Activated CD4-positive, alpha-beta T cell treated with anti-CD3 and anti-CD28 coated beads, Interleukin-2, amount 50 U/mL, for 4 hours (primary cell): ENCODE results near the gene TRIM22.
"Not testable (repeated sequence)": the region's sequence is repeated elsewhere in the genome, so short reads cannot be mapped to it uniquely, and the experiment has no call there.

Source experiments
- DNase-seq, 2 experiments: peaks; one replicate each; pipeline ENCODE4 v3.0.0-alpha.2; 2020

TRIM22 gene

DNA sequence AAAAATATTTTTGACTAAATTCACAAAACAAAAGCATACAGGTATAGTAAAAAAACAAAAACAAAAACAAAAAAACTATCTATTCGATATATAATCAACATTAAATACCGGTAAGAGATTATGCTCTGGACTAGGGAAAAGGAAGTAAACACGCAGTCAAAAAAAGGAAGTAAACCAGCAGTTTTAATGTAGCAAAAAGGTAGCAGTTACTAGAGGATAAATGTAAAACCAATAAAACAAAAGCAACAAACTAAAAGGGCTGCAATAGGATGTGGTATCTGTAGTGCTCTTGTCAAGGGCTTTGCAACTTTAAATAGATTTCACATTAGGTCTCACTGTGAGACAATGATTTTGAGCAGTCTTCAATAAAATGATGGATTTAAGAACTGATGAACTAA, 2.4 kb downstream of the TRIM22 start:
- DNase-seq = no peak

DNA sequence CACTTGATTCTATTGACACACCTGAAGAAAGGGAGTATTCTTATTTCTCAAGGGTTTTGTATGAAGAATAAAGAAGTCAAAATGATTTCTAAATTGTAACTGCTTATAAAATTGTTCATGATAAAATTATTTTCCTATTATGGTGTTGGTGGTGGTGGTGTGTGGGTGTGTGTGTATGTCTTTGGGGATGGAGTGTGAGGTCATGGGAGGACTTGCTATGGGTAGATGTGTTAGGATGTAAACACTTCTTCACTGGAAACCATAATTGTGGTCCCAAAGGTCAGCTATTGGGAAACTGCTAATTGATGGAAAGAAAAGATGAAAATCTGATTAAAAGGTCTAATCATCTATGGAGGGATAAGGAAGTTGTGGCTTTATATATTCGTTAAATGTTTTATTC, 5.1 kb downstream of the TRIM22 start:
- DNase-seq = peak; percentile 27

DNA sequence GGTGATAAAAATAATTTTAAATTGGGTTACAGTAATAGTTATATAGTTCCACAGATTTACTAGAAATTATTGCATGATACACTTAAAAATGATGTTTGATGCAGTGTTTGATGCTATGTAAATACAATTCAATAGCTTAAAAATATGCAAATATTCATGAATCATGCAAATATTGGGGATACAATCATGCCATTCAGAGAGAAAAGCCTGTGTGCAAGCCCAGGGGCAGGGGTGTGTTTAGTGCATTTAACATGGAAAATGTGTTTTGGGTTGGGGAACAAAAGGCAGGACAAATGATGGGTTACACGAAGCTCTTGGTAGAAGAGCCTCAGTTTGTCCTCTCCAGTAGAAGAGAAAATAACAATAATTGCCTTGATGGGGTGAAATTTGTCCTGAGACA, 6.0 kb downstream of the TRIM22 start:
- DNase-seq = no peak

DNA sequence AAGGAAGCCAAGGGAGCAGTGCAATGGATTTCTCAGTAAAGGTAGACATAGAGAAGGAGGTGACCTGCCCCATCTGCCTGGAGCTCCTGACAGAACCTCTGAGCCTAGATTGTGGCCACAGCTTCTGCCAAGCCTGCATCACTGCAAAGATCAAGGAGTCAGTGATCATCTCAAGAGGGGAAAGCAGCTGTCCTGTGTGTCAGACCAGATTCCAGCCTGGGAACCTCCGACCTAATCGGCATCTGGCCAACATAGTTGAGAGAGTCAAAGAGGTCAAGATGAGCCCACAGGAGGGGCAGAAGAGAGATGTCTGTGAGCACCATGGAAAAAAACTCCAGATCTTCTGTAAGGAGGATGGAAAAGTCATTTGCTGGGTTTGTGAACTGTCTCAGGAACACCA, 6.6 kb downstream of the TRIM22 start:
- no peak for DNase-seq

DNA sequence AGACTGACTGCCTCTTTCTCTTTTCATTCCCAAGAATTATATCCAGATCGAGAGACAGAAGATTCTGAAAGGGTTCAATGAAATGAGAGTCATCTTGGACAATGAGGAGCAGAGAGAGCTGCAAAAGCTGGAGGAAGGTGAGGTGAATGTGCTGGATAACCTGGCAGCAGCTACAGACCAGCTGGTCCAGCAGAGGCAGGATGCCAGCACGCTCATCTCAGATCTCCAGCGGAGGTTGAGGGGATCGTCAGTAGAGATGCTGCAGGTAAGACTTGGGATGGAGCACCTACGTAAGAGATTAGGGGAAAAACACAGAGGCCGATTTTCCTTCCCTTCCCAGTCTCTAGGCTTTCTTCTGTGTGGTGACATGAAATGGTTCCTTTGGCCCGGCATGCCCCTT, 8.7 kb downstream of the TRIM22 start:
- no peak for DNase-seq

DNA sequence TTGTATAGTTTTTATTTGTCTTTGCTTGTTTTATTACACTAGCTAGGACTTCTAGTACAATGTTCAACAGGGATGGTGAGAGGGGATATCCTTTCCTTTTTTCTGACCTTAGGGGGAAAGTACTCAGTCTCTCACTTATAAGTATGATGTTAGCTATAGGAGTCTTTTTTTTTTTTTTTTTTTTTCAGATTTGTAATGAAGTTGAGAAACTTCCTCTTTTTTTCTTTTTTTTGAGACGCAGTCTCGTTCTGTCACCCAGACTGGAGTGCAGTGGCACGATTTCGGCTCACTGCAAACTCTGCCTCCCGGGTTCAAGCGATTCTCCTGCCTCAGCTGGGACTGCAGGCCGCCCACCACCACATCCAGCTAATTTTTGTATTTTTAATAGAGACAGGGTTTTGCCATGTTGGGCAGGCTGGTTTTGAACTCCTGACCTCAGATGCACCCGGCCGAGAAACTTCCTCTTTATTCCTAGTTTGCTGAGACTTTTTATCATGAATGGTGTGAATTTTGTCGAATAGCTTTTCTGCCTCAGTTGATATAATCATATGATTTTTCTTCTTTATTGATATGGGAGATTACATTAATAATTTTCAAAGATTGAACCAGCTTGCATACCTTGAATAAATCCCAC, 10.9 kb downstream of the TRIM22 start:
- no peak for DNase-seq

DNA sequence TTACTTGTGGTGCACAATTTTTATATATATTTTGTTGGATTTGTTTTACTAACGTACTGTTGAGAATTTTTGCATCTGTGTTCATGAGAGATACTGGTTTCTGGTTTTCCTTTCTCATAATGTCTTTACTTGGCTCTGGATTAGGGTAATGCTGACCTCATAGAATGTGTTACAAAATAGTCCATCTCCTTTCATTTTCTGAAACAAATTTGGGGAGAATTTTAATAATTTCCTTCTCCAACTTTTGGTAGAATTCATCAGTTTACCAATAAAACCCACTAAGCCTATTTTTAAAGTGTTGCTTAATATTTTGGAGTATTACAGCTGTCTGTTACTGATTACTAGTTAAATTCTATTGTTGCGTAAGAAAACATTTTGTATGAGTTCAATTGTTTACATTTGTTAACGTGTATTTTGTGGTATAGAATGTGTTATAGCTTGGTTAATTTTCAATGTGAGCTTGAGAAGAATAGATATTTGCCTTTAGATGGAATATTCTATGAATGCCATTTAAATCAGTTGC, 11.5 kb downstream of the TRIM22 start:
- no peak for DNase-seq

DNA sequence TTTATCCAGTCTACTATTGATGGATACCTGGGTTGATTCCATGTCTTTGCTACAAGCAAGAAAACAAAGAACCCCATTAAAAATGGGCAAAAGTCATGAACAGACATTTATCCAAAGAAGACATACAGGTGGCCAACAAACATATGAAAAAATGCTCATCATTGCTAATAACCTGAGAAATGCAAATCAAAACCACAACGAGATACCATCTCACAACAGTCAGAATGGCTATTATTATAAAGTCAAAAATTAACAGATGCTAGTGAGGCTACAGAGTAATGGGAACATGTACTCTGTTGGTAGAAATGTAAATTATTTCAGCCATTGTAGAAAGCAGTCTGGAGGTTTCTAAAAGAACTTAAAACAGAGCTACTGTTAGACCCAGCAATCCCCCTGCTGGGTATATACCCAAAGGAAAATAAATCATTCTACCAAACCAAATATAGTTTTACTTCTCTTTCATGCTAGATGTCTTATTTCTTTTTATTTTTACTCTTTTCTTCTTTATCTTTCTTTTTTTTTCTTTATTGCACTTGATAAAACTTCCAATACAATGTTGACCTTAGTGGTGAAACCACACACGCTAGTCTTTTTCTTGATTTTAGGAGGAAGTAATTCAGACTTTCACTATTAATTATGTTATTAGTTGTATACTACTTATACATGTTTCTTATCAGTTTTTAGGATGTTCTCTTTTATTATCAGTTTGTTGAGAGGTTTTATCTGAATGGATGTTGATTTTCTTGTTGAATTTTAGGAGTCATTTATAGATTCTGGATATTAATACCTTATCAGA, 14.3 kb downstream of the TRIM22 start:
- DNase-seq = no peak

DNA sequence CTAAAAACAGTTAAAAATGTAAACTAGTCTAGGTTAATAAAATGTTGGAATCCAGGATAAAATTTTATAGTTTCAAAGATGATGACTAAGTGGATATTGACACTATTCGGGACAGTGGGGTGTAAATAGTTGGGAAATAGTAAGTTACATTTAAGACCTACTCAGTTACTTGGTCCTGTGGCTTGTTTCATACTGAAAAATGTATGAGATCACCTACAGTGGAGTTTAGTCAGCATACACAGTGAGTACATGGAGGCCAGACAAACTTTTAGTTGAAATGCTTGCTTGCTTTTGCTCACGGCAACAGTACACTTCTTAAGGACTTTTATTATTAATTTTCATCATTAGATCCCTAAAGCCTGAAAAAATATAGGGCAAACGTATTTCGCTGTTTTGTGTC, 16.1 kb downstream of the TRIM22 start:
- no peak for DNase-seq

DNA sequence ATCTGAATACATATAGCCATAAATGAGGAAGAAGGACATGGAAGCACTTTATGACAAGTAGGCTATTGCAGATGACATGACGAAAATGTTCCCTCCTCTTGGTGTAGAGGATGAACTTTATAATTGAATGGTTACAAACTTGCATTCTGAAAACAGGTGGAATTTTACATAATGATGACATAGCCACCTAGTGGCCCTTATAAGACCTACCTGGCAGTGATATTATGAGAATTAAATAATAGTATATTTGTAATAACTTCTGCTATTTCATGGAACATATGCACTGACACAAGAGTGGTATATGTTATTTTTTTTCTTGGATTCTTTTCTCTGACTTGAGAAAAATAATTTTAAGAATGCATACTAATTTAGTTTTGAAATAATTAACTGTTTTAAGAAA, 22.9 kb downstream of the TRIM22 start:
- DNase-seq = no peak

DNA sequence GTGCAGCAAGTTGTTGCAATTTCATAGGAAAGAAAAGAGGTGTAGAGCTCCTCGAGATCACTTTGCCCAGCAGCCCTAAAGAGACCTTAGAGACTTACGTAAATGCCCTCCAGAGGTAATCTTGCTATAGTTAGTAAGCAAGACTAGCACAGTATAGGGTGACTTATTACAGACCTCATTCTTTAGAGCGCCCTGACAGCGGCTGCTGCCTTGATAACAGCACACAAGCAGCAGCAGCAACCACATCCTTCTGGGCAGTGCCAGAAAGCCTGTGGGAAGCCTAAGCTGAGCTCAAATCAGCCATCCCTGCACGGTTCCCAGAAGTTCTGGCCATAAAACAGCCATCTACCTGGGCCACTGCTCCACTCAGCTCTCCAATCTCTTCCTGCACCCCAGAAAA, 24.1 kb downstream of the TRIM22 start:
- DNase-seq = no peak

DNA sequence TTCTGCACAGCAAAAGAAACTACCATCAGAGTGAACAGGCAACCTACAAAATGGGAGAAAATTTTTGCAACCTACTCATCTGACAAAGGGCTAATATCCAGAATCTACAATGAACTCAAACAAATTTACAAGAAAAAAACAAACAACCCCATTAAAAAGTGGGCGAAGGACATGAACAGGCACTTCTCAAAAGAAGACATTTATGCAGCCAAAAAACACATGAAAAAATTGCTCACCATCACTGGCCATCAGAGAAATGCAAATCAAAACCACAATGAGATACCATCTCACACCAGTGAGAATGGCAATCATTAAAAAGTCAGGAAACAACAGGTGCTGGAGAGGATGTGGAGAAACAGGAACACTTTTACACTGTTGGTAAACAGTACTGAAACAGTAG, 26.9 kb downstream of the TRIM22 start:
- not testable (repeated sequence) for DNase-seq

DNA sequence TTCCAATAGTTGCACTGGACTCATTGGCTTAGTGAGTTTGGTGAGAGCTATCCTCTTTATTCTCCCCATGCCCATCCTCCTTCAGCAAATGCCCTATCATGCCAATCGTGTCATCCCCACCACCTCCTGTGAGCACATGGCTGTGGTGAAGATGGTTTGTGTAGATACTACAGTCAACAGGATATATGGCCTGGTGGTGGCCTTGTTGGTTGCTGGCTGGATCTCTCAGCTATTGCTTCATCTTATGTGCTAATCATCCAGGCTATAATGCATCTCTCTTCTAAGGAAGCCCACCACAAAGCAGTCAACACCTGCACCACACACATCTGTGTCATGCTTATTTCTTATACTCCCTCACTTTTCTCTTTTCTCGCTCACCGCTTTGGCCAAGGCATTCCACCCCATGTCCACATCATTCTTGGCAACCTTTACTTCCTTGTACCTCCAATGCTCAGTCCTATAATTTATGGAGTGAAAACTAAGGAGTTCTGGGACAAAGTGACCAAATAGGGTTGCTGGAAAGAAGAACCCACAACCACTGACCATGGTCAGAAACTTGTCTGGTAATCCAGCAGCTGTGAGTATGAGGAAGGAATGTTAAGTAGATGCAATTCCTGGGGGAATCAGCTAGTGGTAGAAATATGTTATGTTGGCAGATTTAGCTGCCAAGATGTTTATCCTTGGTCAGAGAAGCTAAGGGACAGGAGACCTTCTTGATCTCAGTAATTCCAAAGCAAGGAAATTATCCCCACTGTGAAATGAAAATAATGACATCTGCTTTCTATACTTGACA, 30.3 kb downstream of the TRIM22 start:
- DNase-seq = no peak

DNA sequence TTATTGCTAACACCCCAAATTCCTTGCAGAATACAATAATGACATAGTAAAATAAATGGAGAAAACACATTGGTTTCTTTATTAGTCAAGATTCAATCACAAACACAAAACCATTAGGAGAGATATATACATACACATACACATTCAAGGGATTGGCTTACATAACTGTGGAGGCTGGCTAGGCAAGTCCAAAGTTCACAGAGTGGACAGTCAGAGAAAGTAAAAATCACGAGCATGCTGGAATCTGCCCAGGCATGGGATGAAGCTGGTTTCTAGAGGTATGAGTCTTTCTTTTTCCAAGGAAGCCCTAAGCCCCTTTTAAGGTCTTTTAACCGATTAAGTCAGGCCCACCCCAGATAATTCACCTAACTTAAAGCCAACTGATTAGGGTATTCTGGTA, 33.0 kb downstream of the TRIM22 start:
- DNase-seq = no peak

DNA sequence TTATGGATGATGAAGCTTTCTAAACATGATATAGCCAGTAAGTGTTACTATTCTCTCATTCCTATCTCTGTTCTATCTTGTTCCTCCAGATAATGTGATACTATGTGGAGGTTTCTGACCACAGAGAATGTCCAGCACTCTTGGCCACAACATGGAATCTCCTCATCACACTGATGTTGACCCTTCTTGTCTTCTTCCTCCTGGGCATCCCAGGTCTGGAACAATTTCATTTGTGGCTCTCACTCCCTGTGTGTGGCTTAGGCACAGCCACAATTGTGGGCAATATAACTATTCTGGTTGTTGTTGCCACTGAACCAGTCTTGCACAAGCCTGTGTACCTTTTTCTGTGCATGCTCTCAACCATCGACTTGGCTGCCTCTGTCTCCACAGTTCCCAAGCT, 36.8 kb downstream of the TRIM22 start:
- DNase-seq = no peak

DNA sequence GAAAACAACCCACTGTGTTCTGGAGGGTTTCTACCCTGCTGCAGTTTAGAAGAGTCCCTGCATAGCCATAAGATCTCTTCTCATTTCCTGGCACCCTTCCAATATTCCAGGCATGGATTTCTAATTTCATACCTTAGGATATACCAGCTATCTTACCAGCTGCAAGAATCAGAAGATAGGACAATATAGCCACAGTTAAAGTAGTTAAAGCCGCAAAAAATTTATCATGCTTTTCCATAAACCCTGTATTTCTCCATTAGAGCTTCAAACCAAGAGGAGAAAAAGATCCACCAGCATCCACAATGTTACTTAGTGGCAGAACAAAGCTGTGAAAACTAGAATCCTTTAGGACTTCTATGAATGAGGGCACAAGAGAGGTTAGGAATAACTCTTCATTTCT, 38.1 kb downstream of the TRIM22 start:
- DNase-seq = no peak

DNA sequence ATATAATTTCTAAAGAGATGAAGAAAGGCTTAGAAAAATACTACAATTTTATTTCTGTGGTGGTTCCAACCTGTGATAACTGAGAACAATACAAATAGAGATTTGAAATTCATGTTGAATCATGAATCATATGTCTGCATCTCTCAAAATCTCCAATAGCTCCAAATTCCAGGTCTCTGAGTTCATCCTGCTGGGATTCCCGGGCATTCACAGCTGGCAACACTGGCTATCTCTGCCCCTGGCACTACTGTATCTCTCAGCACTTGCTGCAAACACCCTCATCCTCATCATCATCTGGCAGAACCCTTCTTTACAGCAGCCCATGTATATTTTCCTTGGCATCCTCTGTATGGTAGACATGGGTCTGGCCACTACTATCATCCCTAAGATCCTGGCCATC, 46.8 kb downstream of the TRIM22 start, which contains the start of gene OR56B1:
Gene OR56B1 (plus strand): TSS at position 53 of the 400 bp plus-strand sequence. CDS start 69 bp downstream, at position 122.
- DNase-seq = no peak

DNA sequence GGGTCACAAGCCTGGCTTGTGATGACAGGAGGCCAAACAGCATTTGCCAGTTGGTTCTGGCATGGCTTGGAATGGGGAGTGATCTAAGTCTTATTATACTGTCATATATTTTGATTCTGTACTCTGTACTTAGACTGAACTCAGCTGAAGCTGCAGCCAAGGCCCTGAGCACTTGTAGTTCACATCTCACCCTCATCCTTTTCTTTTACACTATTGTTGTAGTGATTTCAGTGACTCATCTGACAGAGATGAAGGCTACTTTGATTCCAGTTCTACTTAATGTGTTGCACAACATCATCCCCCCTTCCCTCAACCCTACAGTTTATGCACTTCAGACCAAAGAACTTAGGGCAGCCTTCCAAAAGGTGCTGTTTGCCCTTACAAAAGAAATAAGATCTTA, 47.5 kb downstream of the TRIM22 start:
- no peak for DNase-seq

DNA sequence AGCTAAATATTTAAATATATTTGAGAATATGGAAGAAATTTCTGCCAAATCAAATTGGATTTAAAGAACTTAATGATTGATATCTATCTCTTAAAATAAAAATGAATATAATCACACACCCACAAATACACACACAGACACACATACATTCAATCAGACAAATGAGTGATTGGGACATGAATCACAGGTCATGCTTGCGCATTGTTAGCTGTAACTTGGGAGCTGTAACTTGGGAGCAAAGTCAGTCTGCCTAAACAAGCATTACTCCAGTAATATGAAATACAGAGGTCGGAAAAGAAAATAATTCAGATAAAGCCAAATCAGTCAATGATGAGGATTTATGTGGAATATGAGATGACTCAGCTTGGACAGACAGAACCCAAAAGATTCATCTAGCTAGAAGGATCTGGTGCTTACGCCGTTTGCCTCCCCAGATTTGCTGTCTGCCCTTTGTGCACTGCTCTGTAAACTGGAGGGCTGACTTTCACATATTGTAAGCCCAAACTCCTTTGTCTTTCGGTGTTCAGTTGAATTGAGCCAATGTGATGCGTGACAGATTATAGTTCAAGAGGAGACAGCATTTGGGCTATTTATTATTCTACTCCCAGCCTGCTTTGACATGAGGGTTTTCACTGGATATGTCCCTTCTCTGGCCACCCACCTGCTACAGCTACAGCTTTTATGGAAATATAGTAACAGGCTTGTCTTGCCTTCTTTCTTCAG, 48.2 kb downstream of the TRIM22 start:
- DNase-seq = no peak

DNA sequence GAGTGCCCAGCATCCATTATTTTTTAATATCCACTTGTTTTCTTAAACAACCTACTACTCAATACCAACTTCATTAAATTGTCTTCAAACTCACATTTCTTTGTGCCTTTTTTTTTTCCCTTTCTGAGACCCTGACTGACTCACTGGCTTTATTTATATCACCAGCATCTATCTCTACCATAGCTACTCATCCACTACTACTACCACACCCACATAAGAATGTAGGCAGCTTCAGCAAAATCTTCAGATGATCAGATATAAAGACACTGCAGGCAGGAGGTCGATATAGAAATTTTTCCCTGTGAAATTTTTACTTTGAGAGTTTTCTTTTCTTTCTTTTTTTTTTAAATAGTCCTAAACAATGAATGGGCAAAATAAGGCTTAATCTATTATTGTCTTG, 48.8 kb downstream of the TRIM22 start:
- no peak for DNase-seq

DNA sequence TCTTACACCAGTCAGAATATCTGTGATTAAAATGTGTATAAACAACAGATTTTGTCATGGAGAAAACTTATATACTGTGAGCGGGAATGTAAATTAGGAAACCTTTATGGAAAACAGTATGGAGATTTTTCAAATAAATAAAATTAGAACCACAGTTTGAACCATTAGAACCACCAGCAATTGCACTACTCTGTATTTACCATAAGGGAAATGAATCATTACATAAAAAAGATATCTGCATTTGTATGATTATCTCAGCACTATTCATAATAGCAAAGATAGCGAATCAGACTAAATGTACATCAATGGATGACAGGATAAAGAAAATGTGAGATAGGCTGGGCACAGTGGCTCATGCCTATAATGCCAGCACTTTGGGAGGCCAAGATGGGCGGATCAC, 57.0 kb downstream of the TRIM22 start:
- DNase-seq = no peak

DNA sequence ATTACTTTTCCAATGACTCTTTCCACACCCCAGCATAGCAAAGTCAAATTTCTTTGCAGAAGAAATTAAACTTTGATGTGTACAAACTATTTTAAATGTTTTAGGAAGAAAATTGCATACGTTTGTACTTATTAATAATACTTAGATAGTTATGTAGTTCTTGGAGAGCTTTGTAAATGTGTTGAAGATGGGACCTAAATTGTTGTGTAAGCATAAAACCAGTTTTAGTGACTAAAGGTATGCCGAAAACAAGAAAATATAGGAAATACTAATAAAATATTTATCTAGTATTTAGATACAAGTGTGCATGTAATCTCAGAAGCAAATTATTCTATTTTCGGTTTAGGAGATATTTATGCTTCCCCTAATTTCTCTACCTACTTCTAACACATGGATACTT, 60.2 kb downstream of the TRIM22 start:
- DNase-seq = no peak

DNA sequence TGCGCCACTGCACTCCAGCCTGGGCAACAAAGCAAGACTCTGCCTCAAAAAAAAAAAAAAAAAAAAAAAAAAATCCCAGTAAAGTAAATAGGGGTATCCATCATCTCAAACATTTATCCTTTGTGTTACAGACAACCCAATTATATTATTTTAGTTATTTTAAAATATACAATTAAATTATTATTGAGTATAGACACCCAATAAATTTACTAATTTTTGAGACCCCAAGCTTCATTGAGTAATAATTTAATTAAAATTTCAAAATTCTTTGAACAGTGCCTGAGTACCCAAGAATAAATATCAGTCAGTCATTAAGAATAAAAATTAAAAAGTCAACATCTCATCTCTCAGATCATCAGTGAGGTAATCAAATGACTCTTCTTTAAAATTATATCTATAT, 64.4 kb downstream of the TRIM22 start, which contains the start of gene OR52N4:
Gene OR52N4 (plus strand): TSS at position 301 of the 400 bp plus-strand sequence. CDS start 498 bp downstream, outside the sequence.
- no peak for DNase-seq
